ENCODE results near the gene XAF1. TPM values are rescaled to one million over a fixed set of nuclear protein-coding genes. Genes with fewer than 3 reads are reported as not detected.
A peak's percentile ranks its signal among the peaks of the same experiment; 100 is the strongest.
"Not testable (repeated sequence)": the region's sequence is repeated elsewhere in the genome, so short reads cannot be mapped to it uniquely, and the experiment has no call there.

XAF1 gene
- total RNA-seq, 2 donors from 2014 or later = 19.1 to 31.1 TPM

DNA sequence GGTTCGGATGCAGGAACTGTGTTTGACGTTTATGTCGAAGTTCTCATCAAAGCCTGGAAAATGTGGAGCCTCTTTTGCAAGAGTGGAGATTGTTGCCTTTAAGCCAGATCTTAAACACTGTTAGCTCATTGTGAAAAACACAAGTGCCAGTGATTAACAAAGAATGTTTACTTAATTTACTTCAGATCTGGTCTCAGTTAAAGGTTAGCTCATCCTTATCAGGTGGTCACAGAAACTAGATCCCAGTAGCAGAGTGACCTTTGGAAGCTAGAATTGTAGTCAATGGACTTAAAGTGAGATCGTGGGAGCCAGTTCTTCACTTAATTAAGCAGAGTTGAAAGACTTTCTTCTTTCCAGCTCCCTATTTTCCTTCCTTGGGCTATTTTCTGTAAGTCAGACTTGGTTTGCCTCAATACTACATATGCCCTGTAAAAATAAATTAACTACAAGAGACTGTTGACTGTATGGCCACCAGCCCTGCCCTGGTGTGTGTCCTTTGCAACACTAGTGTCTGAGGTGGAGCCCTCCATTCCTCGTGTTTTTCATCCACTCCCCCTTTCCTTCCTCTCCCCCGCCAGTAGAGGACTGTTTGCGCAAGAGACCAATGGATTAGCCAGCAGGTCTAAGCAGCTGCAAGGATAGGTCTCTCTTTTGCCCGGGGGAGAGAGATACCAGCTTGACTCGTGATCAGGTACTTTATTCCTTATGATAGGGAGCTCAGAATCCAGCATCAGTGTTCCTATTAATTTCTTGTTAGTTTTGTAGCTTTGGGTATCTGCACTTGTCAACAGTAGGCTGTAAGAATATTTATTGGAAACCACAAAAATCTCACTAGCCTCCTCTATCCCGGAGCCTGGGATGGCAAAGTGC is 40.4 kb downstream of the XAF1 start:
- no peaks in the 10 kb centered on the region for H3K9me3 Mint-ChIP-seq
- no peak for DNase-seq
- ATAC-seq (replicated peaks in 1 of 2) = no peak
- H3K27me3 Mint-ChIP-seq (ENCODE audit: low read depth) = peaks cover 39% of the 10 kb centered on the region
- no peak overlapping the region for H3K27ac Mint-ChIP-seq
- H3K36me3 Mint-ChIP-seq (ENCODE audit: insufficient read depth in 2 of 2) = no peaks in the 10 kb centered on the region
- peaks cover 13% of the 10 kb centered on the region for H3K4me1 Mint-ChIP-seq (ENCODE audit: low read depth)
- no peak overlapping the region for H3K4me3 Mint-ChIP-seq

GRCh38 chr17:6796887-6797490 is 41.1 kb downstream of the XAF1 start:
- no peaks in the 10 kb centered on the region for H3K9me3 Mint-ChIP-seq
- DNase-seq (no peak), ATAC-seq (replicated peaks in 1 of 2) (no peak)
- H3K4me1 Mint-ChIP-seq (ENCODE audit: low read depth) = peaks cover 13% of the 10 kb centered on the region
- H3K36me3 Mint-ChIP-seq (ENCODE audit: insufficient read depth in 2 of 2) = no peaks in the 10 kb centered on the region
- H3K4me3 Mint-ChIP-seq = no peak overlapping the region
- peaks cover 37% of the 10 kb centered on the region for H3K27me3 Mint-ChIP-seq (ENCODE audit: low read depth)
- H3K27ac Mint-ChIP-seq = no peak overlapping the region

GRCh38 chr17:6797718-6798351 is 42.0 kb downstream of the XAF1 start:
- Mint-ChIP-seq H3K27me3 (ENCODE audit: low read depth) (peaks cover 29% of the 10 kb centered on the region), H3K4me3 (no peak overlapping the region), H3K4me1 (ENCODE audit: low read depth) (peaks cover 12% of the 10 kb centered on the region), H3K36me3 (ENCODE audit: insufficient read depth in 2 of 2) (no peaks in the 10 kb centered on the region), H3K9me3 (no peaks in the 10 kb centered on the region), H3K27ac (no peak overlapping the region)
- DNase-seq (no peak), ATAC-seq (replicated peaks in 1 of 2) (no peak)

- ATAC-seq (replicated peaks in 1 of 2) (no peak), DNase-seq (no peak)
- no peak overlapping the region for H3K27ac Mint-ChIP-seq
- no peaks in the 10 kb centered on the region for H3K4me1 Mint-ChIP-seq (ENCODE audit: low read depth)
- H3K27me3 Mint-ChIP-seq (ENCODE audit: low read depth) = peaks cover 19% of the 10 kb centered on the region
- H3K9me3 Mint-ChIP-seq = no peaks in the 10 kb centered on the region
- H3K4me3 Mint-ChIP-seq = no peak overlapping the region
- no peaks in the 10 kb centered on the region for H3K36me3 Mint-ChIP-seq (ENCODE audit: insufficient read depth in 2 of 2)
Observed at GRCh38 chr17:6799738-6800137, 43.9 kb downstream of the XAF1 start.

DNA sequence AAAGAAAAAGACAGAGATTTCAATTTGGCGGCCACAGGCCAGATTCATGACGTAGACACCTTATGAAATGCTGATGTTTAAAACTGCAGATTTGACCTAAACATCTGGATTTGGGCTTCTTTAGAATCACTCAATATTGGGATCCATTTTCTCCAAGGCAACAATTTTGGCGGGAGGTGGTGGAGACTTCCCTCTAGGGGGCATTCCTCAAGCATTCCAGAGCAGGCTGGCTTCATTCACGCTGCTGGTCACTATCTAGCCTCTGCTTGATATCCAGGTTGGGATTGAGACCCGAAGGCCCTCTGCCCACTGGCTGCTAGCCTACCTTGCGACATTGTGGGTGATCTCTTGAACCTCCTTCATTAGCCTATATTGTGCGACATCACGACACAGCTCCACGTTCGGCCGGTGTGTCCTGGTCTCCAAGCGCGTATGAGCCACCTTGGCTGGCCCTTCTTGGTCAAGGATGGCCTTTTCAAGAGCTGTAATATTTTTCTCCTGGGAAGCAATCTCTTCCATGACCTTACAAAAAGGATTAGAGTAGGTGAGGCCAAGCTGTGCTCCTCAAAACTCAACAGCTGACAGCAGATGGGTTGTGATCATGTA is 44.7 kb downstream of the XAF1 start:
- no peaks in the 10 kb centered on the region for H3K36me3 Mint-ChIP-seq (ENCODE audit: insufficient read depth in 2 of 2)
- no peak overlapping the region for H3K4me3 Mint-ChIP-seq
- ATAC-seq (replicated peaks in 1 of 2) (no peak), DNase-seq (no peak)
- H3K27me3 Mint-ChIP-seq (ENCODE audit: low read depth) = peaks cover 21% of the 10 kb centered on the region
- no peak overlapping the region for H3K27ac Mint-ChIP-seq
- no peaks in the 10 kb centered on the region for H3K9me3 Mint-ChIP-seq
- no peaks in the 10 kb centered on the region for H3K4me1 Mint-ChIP-seq (ENCODE audit: low read depth)

DNA sequence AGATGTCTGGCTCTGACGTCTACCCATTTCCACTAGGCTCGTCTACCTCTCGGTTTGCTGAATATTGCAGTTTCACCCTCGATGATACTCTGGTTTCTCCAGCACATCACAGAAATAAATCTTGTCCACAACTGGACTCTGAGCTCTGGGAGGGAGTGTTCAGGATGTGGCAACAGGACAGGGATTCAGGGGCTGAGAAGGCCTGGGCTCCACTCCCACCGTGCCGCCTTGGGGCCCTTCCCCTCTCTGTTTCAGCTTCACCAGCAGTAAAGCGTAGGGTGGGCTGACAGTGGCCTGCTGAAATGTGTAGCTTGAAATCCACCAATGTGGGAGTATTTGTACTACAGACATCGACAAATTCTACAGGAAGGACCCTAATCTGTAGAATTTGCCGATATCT is 55.7 kb downstream of the XAF1 start:
- no peak overlapping the region for H3K27ac Mint-ChIP-seq
- no peaks in the 10 kb centered on the region for H3K9me3 Mint-ChIP-seq
- ATAC-seq (replicated peaks in 1 of 2) = no peak
- no peak for DNase-seq
- H3K4me1 Mint-ChIP-seq (ENCODE audit: low read depth) = no peaks in the 10 kb centered on the region
- no peak overlapping the region for H3K4me3 Mint-ChIP-seq
- no peaks in the 10 kb centered on the region for H3K36me3 Mint-ChIP-seq (ENCODE audit: insufficient read depth in 2 of 2)
- H3K27me3 Mint-ChIP-seq (ENCODE audit: low read depth) = peaks cover 14% of the 10 kb centered on the region

- no peak overlapping the region for H3K27ac Mint-ChIP-seq
- no peaks in the 10 kb centered on the region for H3K4me1 Mint-ChIP-seq (ENCODE audit: low read depth)
- H3K4me3 Mint-ChIP-seq = no peak overlapping the region
- no peaks in the 10 kb centered on the region for H3K36me3 Mint-ChIP-seq (ENCODE audit: insufficient read depth in 2 of 2)
- ATAC-seq (replicated peaks in 1 of 2) (no peak), DNase-seq (no peak)
- no peaks in the 10 kb centered on the region for H3K9me3 Mint-ChIP-seq
- H3K27me3 Mint-ChIP-seq (ENCODE audit: low read depth) = peaks cover 14% of the 10 kb centered on the region
Observed at GRCh38 chr17:6812295-6812694, 56.4 kb downstream of the XAF1 start.

GRCh38 chr17:6815775-6816174 is 59.9 kb downstream of the XAF1 start:
- Mint-ChIP-seq H3K4me3 (no peak overlapping the region), H3K4me1 (ENCODE audit: low read depth) (no peaks in the 10 kb centered on the region), H3K27ac (no peak overlapping the region), H3K36me3 (ENCODE audit: insufficient read depth in 2 of 2) (no peaks in the 10 kb centered on the region), H3K9me3 (no peaks in the 10 kb centered on the region), H3K27me3 (ENCODE audit: low read depth) (peaks cover 20% of the 10 kb centered on the region)
- no peak for ATAC-seq (replicated peaks in 1 of 2)
- DNase-seq = no peak

DNA sequence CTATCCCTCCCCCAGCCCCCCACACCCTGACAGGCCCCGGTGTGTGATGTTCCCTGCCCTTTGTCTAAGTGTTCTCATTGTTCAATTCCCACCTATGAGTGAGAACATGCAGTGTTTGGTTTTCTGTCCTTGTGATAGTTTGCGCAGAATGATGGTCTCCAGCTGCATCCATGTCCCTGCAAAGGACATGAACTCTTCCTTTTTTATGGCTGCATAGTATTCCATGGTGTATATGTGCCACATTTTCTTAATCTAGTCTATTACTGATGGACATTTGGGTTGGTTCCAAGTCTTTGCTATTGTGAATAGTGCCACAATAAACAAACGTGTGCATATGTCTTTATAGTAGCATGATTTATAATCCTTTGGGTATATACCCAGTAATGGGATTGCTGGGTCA is 60.5 kb downstream of the XAF1 start:
- peaks cover 26% of the 10 kb centered on the region for H3K27me3 Mint-ChIP-seq (ENCODE audit: low read depth)
- H3K36me3 Mint-ChIP-seq (ENCODE audit: insufficient read depth in 2 of 2); DNase-seq; H3K9me3 Mint-ChIP-seq; ATAC-seq (replicated peaks in 1 of 2); H3K4me1 Mint-ChIP-seq (ENCODE audit: low read depth); H3K27ac Mint-ChIP-seq; H3K4me3 Mint-ChIP-seq: not testable (repeated sequence)

- Mint-ChIP-seq H3K27me3 (ENCODE audit: low read depth) (peaks cover 22% of the 10 kb centered on the region), H3K4me3 (no peak overlapping the region), H3K9me3 (no peaks in the 10 kb centered on the region), H3K27ac (no peak overlapping the region), H3K4me1 (ENCODE audit: low read depth) (no peaks in the 10 kb centered on the region), H3K36me3 (ENCODE audit: insufficient read depth in 2 of 2) (no peaks in the 10 kb centered on the region)
- no peak for ATAC-seq (replicated peaks in 1 of 2)
- no peak for DNase-seq
Observed at GRCh38 chr17:6818938-6819337, 63.1 kb downstream of the XAF1 start.

DNA sequence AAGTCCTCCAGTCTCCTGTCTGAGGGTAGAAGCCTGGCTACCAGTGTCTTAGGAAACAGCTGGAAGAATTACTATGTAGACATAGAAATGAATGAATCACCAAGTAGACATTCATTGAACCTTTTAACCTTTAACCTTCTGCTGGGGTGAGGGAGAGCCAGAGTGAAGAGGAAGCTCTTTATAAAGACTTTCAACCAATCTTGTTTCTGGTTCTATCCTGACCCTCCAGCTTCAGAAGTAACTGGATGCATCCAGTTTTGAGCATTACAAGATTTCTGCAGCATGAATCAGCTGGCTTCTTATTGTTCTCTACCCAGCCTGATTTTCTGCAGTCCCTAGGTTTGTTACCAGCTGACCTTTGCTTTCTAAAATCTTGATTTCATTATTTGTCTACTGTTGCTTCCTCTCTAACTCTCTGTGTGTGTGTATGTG is 67.2 kb downstream of the XAF1 start:
- no peak overlapping the region for H3K4me3 Mint-ChIP-seq
- DNase-seq = no peak
- no peaks in the 10 kb centered on the region for H3K9me3 Mint-ChIP-seq
- ATAC-seq (replicated peaks in 1 of 2) = peak in 1 of 2 donors; percentile 77
- no peaks in the 10 kb centered on the region for H3K4me1 Mint-ChIP-seq (ENCODE audit: low read depth)
- no peaks in the 10 kb centered on the region for H3K36me3 Mint-ChIP-seq (ENCODE audit: insufficient read depth in 2 of 2)
- no peak overlapping the region for H3K27ac Mint-ChIP-seq
- H3K27me3 Mint-ChIP-seq (ENCODE audit: low read depth) = peaks cover 31% of the 10 kb centered on the region

Measured in activated T-cell treated with anti-CD3 and anti-CD28 coated beads, Interleukin-2, amount 50 U/mL, for 72 hours (primary cell).